NCI-H460 (cell line): ENCODE measurements around the gene DHCR24. TPM values are rescaled to one million over a fixed set of nuclear protein-coding genes. Genes with fewer than 3 reads are reported as not detected.

ENCODE experiments used
- DNase-seq: peaks from one replicate; pipeline ENCODE4 v3.0.0-alpha.2; 2016; ENCODE audit warnings: low read depth; ENCODE audit errors: extremely low read depth
- total RNA-seq: library from RNA; depleted of rRNA; stranded (reverse); fragments of >200 nt; shearing (Covaris generic); gene quantifications from 2 replicates; pipeline ENCODE4 v1.2.3, GENCODE V29; 2014; rRNA removed

Gene DHCR24
- total RNA-seq, 1 experiment from 2014 or later = 5.4 TPM

GRCh38 chr1:54805466-54805865 is 81.5 kb downstream of the DHCR24 start:
- DNase-seq = no peak

DNA sequence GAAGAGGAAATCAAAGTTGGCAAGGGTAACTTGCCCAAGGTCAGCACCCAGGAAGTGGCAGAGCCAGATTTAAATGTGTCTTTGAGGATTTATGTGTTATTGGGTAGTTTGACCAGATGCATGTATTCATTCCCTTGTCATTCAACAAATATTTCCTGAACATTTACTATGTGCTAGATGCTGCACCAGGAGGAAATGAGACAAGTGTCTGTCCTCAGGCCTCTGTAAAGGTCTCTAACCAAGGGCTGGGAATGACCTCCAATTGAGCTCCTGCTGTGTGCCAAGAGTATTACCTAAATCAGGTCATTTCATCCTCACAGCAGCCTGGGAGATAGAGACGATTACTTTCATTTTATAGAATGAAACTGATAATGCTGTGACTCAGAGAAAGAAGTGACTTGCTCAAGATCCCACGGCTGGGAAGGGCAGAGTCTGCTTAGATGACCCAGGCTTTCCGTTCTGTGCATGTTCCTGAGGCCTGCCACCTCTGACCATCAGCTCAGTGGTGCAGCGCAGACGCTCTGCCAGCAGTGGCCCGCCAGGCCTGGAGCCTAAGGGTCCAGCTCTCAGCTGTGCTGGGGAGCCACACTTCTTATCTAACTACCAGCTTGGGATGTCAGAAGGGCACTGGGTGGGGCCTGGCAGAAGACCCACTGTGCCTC is 82.4 kb downstream of the DHCR24 start:
- no peak for DNase-seq

DNA sequence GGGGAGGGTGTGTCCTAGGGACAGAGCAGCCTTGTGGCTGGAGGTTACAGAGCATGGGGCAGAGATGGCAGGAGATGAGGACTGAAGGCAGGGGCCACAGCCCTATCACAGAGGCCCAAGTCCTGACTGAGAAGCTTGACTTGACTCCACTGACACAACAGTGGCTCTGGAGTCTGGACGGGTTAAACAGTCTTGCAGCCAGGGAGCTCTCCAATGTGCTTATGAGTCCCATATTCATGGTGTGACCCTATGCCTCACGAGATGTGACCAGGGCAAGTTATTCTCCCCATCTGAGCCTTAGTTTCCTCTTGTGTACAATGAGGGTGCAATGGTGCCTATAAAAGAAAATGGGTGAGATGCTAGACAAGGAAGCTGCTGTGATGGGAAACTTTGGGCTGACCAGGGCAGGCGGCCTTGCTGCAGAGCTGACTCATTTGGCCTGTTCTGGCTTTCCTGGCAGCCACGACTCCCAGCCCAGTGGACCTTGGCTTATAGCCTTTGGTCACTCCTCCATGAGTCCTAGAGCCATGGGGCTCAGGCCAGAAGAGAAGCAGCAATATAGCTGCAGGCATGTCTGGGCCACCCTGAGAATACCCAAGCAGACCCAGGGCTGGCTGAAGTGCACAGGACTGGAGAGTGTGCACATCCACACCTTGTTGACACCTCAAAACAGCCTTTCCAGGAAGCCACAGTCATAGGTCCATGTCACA is 83.1 kb downstream of the DHCR24 start:
- DNase-seq = no peak

DNA sequence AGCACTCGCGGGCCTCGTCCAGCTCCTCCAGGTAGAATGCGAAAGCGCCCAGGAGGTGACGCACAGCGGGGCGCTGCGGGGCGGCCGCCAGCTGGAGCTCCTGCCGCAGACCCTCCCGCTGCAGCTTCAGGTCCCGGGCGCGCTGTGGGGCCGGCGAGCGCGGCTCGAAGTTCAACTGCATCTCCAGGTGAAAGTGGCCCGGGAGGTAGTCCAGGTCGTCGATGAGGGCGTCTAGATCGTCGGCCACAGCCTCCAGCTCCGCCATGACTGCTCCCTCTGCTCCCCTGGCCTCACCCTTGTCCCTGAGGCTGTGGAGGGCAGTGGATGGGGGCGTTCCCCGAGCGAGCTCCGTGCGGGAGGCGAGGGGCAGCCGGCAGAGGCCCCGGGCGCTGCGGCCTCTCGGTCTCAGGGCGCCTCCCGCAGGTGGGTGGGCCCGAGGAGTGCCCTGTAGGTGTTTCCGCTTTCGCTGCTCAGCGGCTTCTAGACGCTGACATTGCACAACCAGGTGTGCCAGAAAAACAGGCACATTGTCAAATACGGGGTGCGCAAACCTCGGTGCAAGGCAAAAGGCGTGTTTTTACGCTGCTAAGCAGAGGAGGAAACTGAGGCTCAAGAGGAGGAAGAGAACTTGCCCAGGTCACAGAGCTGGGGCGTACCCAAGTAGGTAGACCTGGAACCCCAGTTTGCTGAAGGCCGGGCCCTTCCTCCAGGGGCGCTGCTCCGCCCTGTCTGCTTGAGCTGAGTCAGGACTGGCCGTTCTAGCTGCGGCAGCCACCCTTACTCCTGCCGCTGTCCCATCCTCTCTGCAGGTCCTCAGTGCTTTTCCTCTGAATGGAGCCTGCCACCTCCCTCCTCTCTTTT is 85.9 kb downstream of the DHCR24 start, which contains the start of gene TTC22:
TTC22 (minus strand) TSS at position 425 of the 861 bp plus-strand sequence; CDS start at position 265, 160 bp downstream.
- DNase-seq = no peak

- DNase-seq = no peak
Measured at GRCh38 chr1:54800041-54800898, 86.7 kb downstream of the DHCR24 start.

Other genes with a start within 250 kb of the DHCR24 start
- not detected in 2 replicates for gene MROH7, start 245.4 kb downstream of the DHCR24 start, total RNA-seq
- gene TTC4, start 171.3 kb downstream of the DHCR24 start, total RNA-seq = 20.1 and 27.1 TPM in 2 replicates
- gene PARS2, start 122.7 kb downstream of the DHCR24 start, total RNA-seq = 4.8 and 5.4 TPM in 2 replicates
- gene TTC22, start 85.9 kb downstream of the DHCR24 start, total RNA-seq = not detected in 2 replicates
- not detected in 2 replicates for gene TMEM61, start 93.4 kb upstream of the DHCR24 start, total RNA-seq
- not detected in 2 replicates for gene BSND, start 111.7 kb upstream of the DHCR24 start, total RNA-seq
- not detected in 2 replicates for gene PCSK9, start 152.4 kb upstream of the DHCR24 start, total RNA-seq